ENCODE data around the gene KRTAP5-5. TPM values are rescaled to one million over a fixed set of nuclear protein-coding genes. Genes with fewer than 3 reads are reported as not detected.
A peak's percentile ranks its signal among the peaks of the same experiment; 100 is the strongest.
"Not testable (repeated sequence)": the region's sequence is repeated elsewhere in the genome, so short reads cannot be mapped to it uniquely, and the experiment has no call there.

Gene KRTAP5-5
- polyA plus RNA-seq, 4 donors: 0.65 TPM; not detected in 3

DNA sequence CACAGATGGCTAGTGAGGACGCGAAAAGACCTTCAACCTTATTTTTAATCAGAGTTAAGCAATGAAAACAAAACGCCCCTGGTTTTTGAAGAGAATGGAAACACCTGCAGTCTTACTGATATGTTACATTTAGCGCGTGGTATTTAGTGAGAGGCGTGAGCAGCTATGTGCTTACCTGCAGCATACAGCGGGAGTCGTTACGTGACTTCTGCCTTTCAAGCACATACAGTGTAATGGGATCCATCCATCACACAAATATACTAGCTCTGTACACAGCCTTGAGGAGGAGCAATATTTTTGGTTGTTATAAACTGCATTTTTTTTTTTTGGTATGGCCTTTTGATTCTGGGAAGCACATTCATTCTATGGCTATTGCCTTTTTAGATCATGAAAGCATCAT is 36.9 kb upstream of the KRTAP5-5 start:
- no peak overlapping the region for H3K27ac ChIP-seq (ENCODE audit: low read depth in 1 of 3, low read length in 2 of 3)
- no peak overlapping the region for H3K4me3 ChIP-seq (ENCODE audit: low read depth in 1 of 3, low read length in 3 of 3)
- 76 to 80% (median 77%) methylated on average over 9 of the region's 9 CpGs for WGBS, 3 donors
- FAIRE-seq (no peak), DNase-seq (no peak)
- H3K36me3 ChIP-seq (ENCODE audit: control insufficient read depth in 3 of 3, insufficient read depth in 2 of 3, low read depth in 1 of 3, low read length in 3 of 3): no peaks in the 10 kb centered on the region
- H3K27me3 ChIP-seq (ENCODE audit: control insufficient read depth in 3 of 3, insufficient read depth in 3 of 3, low read length in 3 of 3): peaks cover 0 to 4% (median 0%) of the 10 kb centered on the region in 3 donors
- peaks cover 0 to 5% (median 0%) of the 10 kb centered on the region in 3 donors for H3K4me1 ChIP-seq (ENCODE audit: control insufficient read depth in 3 of 3, insufficient read depth in 2 of 3, low read depth in 1 of 3, low read length in 2 of 3)
- H3K9me3 ChIP-seq (ENCODE audit: control insufficient read depth in 2 of 2, insufficient read depth in 1 of 2, low read depth in 1 of 2, low read length in 1 of 2): no peaks in the 10 kb centered on the region

DNA sequence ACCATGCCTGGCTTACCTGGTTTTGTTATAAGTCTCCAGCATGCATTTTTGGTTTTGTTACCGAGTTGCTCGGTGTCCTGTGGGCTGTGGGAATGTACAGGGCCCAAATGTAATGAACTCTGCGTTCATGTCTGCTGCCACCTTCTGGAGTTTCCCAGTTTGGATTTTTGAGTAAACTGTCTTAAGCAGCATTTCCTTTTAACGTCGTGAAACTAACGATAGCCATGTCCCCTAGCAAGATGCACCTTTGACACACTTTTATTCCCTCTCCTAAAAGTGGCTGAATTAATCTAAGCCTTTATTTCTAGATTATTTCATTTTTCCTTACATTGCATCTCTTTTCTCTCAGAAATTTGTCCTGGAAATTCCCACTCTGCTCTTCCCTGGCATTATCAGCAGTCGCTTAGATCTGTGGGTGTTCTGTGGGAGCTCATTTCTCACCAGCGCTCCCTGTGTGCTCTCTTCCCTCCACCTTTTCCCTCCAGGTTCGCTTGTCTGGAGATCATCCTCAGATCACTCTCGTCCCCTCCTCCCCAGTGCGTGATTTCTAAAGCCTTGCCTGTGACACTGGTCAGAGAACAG is 33.5 kb upstream of the KRTAP5-5 start:
- H3K27me3 ChIP-seq (ENCODE audit: control insufficient read depth in 3 of 3, insufficient read depth in 3 of 3, low read length in 3 of 3); H3K36me3 ChIP-seq (ENCODE audit: control insufficient read depth in 3 of 3, insufficient read depth in 2 of 3, low read depth in 1 of 3, low read length in 3 of 3); H3K4me3 ChIP-seq (ENCODE audit: low read depth in 1 of 3, low read length in 3 of 3); H3K9me3 ChIP-seq (ENCODE audit: control insufficient read depth in 2 of 2, insufficient read depth in 1 of 2, low read depth in 1 of 2, low read length in 1 of 2); H3K4me1 ChIP-seq (ENCODE audit: control insufficient read depth in 3 of 3, insufficient read depth in 2 of 3, low read depth in 1 of 3, low read length in 2 of 3); FAIRE-seq; DNase-seq; H3K27ac ChIP-seq (ENCODE audit: low read depth in 1 of 3, low read length in 2 of 3): not testable (repeated sequence)
- WGBS, 3 donors: 33 to 41% (median 37%) methylated on average over 11 of the region's 11 CpGs

DNA sequence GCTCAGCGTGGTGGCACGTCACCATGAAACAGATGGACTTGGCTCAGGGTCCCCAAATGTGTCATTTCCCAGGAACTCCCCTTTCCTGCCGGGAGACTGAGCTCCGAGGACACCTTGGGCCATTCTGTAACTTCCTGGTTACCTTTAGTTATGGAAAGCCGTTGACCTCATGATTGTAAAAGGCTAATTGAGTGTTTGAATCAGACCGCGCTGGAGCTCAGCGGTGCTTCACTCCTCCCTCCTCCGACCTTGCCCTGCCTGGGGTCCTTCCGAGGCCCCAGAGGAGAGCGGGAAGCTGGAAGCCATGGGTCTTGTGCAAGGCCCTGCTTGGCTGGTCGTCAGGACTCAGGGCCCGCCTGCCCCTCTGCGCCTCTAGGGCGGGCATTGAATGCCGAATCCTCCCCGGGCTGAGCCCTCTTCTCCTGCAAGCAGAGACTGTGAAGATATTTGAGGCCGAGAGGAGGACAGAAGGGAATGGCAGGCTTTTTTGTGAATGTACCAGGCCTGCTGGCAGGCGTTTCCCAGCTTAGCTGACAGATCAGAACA is 32.9 kb upstream of the KRTAP5-5 start:
- H3K9me3 ChIP-seq (ENCODE audit: control insufficient read depth in 2 of 2, insufficient read depth in 1 of 2, low read depth in 1 of 2, low read length in 1 of 2); H3K4me1 ChIP-seq (ENCODE audit: control insufficient read depth in 3 of 3, insufficient read depth in 2 of 3, low read depth in 1 of 3, low read length in 2 of 3); H3K27ac ChIP-seq (ENCODE audit: low read depth in 1 of 3, low read length in 2 of 3); H3K36me3 ChIP-seq (ENCODE audit: control insufficient read depth in 3 of 3, insufficient read depth in 2 of 3, low read depth in 1 of 3, low read length in 3 of 3); H3K27me3 ChIP-seq (ENCODE audit: control insufficient read depth in 3 of 3, insufficient read depth in 3 of 3, low read length in 3 of 3); FAIRE-seq; H3K4me3 ChIP-seq (ENCODE audit: low read depth in 1 of 3, low read length in 3 of 3): not testable (repeated sequence)
- DNase-seq: peak; percentile 66 to 68
- 32 to 53% (median 41%) methylated on average over 19 of the region's 19 CpGs for WGBS, 3 donors

DNA sequence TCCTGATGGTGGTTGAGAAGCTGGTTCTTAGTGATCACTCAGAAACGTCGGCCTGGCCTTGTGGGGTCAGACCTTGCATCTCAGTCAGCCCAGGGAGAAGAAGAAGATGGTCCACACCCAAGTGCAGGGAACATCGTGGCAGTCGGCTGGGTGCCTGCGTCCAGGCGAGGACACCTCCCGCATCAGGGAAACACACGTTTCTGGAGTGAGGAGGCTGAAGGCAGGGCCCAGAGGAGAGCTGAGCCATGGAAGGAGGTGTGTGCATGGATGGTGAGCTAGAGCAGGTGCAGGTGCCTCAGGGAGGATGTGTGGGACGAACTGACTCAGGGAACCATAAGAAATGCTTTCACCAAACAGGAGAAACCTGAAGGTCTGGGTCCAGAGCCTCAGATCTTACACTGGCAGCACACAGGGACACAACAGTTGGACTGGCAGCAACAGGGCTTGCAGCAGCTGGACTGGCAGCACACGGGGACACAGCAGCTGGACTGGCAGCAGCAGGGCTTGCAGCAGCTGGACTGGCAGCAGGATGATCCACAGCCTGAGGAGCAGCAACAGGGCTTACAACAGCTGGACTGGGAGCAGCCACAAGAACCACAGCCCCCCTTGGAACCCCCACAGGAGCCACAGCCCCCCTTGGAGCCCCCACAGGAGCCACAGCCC is 32.1 kb upstream of the KRTAP5-5 start:
- FAIRE-seq (no peak), DNase-seq (no peak)
- Histone ChIP-seq H3K9me3 (ENCODE audit: control insufficient read depth in 2 of 2, insufficient read depth in 1 of 2, low read depth in 1 of 2, low read length in 1 of 2) (no peaks in the 10 kb centered on the region), H3K4me1 (ENCODE audit: control insufficient read depth in 3 of 3, insufficient read depth in 2 of 3, low read depth in 1 of 3, low read length in 2 of 3) (peaks cover 0 to 9% (median 0%) of the 10 kb centered on the region in 3 donors), H3K36me3 (ENCODE audit: control insufficient read depth in 3 of 3, insufficient read depth in 2 of 3, low read depth in 1 of 3, low read length in 3 of 3) (no peaks in the 10 kb centered on the region), H3K27me3 (ENCODE audit: control insufficient read depth in 3 of 3, insufficient read depth in 3 of 3, low read length in 3 of 3) (peaks cover 0 to 6% (median 0%) of the 10 kb centered on the region in 3 donors), H3K27ac (ENCODE audit: low read depth in 1 of 3, low read length in 2 of 3) (no peak overlapping the region), H3K4me3 (ENCODE audit: low read depth in 1 of 3, low read length in 3 of 3) (no peak overlapping the region)
- WGBS, 3 donors: 74 to 80% (median 74%) methylated on average over 10 of the region's 10 CpGs

DNA sequence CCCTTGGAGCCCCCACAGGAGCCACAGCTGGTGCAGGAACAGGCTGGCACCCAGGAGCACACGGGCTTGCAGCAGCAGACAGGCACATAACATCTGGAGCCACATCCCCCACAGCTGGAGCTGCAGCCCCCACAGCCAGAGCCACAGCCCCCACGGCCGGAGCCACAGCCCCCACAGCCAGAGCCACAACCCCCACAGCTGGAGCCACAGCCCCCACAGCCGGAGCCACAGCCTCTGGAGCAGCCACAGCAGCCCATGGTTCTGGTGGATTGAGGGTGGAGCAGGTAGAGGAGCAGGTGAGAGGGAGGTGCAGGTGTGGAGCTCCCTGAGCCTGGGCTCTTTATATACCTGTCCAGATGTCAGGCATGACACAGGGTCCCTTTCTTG is 31.6 kb upstream of the KRTAP5-5 start, which contains the start of gene KRTAP5-2:
KRTAP5-2 (minus strand) TSS at position 301 of the 387 bp plus-strand sequence; CDS start at position 257, 44 bp downstream.
- Histone ChIP-seq H3K27ac (ENCODE audit: low read depth in 1 of 3, low read length in 2 of 3) (no peak within 1 kb of the TSS), H3K9me3 (ENCODE audit: control insufficient read depth in 2 of 2, insufficient read depth in 1 of 2, low read depth in 1 of 2, low read length in 1 of 2) (no peaks in the 10 kb centered on the region), H3K27me3 (ENCODE audit: control insufficient read depth in 3 of 3, insufficient read depth in 3 of 3, low read length in 3 of 3) (peaks cover 0 to 6% (median 0%) of the 10 kb centered on the region in 3 donors), H3K36me3 (ENCODE audit: control insufficient read depth in 3 of 3, insufficient read depth in 2 of 3, low read depth in 1 of 3, low read length in 3 of 3) (no peaks in the 10 kb centered on the region), H3K4me1 (ENCODE audit: control insufficient read depth in 3 of 3, insufficient read depth in 2 of 3, low read depth in 1 of 3, low read length in 2 of 3) (peaks cover 0 to 9% (median 0%) of the 10 kb centered on the region in 3 donors), H3K4me3 (ENCODE audit: low read depth in 1 of 3, low read length in 3 of 3) (no peak within 1 kb of the TSS)
- FAIRE-seq: no peak
- no peak for DNase-seq
- WGBS, 3 donors: 51 to 68% (median 61%) methylated on average over 4 of the region's 4 CpGs

DNA sequence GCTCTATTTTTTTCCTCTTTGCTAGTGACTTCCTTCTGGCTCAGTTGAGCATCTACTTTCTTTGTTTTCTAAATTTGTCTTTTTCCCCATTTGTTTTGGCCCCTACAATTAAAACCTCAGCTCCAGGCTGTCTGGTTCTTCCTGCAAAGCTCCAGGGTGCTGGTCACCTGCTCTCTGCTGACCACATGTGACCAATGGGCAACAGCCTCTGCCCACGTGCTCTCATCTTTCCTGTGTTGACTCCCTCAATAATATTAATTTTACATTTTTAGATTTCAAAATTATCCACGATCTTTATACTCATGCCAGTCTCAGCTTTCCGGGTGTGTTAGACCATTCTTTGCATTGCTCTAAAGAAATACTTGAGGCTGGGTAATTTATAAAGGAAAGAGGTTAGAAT is 31.2 kb upstream of the KRTAP5-5 start:
- 85 to 88% (median 86%) methylated on average over 3 of the region's 3 CpGs for WGBS, 3 donors
- not testable (repeated sequence) for H3K36me3 ChIP-seq (ENCODE audit: control insufficient read depth in 3 of 3, insufficient read depth in 2 of 3, low read depth in 1 of 3, low read length in 3 of 3); H3K4me3 ChIP-seq (ENCODE audit: low read depth in 1 of 3, low read length in 3 of 3); H3K9me3 ChIP-seq (ENCODE audit: control insufficient read depth in 2 of 2, insufficient read depth in 1 of 2, low read depth in 1 of 2, low read length in 1 of 2); FAIRE-seq; H3K27me3 ChIP-seq (ENCODE audit: control insufficient read depth in 3 of 3, insufficient read depth in 3 of 3, low read length in 3 of 3); DNase-seq; H3K4me1 ChIP-seq (ENCODE audit: control insufficient read depth in 3 of 3, insufficient read depth in 2 of 3, low read depth in 1 of 3, low read length in 2 of 3); H3K27ac ChIP-seq (ENCODE audit: low read depth in 1 of 3, low read length in 2 of 3)

DNA sequence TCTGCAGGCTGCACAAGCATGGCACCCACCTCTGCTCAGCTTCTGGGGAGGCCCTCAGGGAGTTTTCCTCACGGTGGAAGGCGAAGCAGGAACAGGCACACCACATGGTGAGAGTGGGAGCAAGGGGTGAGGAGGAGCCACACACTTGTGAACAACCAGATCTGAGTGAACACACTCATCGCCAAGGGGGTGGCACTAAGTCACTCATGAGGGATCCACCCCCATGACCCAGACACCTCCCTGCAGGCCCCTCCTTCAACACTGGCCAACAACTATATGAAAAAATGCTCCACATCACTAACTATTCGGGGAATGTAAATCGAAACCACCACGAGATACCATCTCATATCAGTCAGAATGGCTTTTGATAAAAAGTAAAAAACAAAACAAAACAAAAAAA is 30.8 kb upstream of the KRTAP5-5 start:
- no peak for FAIRE-seq
- whole genome bisulfite sequencing, 3 donors: 69 to 71% (median 70%) methylated on average over 6 of the region's 6 CpGs
- no peak for DNase-seq

DNA sequence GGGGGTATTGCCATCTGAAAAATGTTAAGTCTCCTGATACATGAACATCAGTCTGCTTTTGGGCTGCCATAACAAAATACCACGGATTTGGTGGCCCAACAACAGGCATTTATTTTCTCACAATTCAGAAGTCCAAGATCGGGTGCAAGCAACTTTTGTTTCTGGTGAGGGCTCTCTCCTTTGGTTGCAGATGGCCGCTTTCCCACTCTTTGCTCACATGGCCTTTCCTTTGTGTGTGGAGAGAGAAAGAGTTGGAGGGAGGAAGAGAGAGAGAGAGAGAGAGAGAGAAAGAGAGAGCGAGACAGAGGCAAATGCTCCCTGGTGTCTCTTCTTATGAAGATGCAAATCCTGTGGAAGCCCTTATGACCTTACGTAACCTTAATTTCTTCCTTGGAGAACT is 28.9 kb upstream of the KRTAP5-5 start:
- FAIRE-seq (no peak), DNase-seq (no peak)
- no peak overlapping the region for H3K4me3 ChIP-seq (ENCODE audit: low read depth in 1 of 3, low read length in 3 of 3)
- H3K27me3 ChIP-seq (ENCODE audit: control insufficient read depth in 3 of 3, insufficient read depth in 3 of 3, low read length in 3 of 3): peaks cover 0 to 1% (median 0%) of the 10 kb centered on the region in 3 donors
- no peak overlapping the region for H3K27ac ChIP-seq (ENCODE audit: low read depth in 1 of 3, low read length in 2 of 3)
- 80 to 91% (median 80%) methylated on average over 5 of the region's 5 CpGs for WGBS, 3 donors
- no peaks in the 10 kb centered on the region for H3K9me3 ChIP-seq (ENCODE audit: control insufficient read depth in 2 of 2, insufficient read depth in 1 of 2, low read depth in 1 of 2, low read length in 1 of 2)
- H3K4me1 ChIP-seq (ENCODE audit: control insufficient read depth in 3 of 3, insufficient read depth in 2 of 3, low read depth in 1 of 3, low read length in 2 of 3): peaks cover 0 to 9% (median 0%) of the 10 kb centered on the region in 3 donors
- no peaks in the 10 kb centered on the region for H3K36me3 ChIP-seq (ENCODE audit: control insufficient read depth in 3 of 3, insufficient read depth in 2 of 3, low read depth in 1 of 3, low read length in 3 of 3)

More for the DNA sequence above, 30.8 kb upstream of the KRTAP5-5 start:
- Histone ChIP-seq H3K4me1 (ENCODE audit: control insufficient read depth in 3 of 3, insufficient read depth in 2 of 3, low read depth in 1 of 3, low read length in 2 of 3) (peaks cover 0 to 9% (median 0%) of the 10 kb centered on the region in 3 donors), H3K27me3 (ENCODE audit: control insufficient read depth in 3 of 3, insufficient read depth in 3 of 3, low read length in 3 of 3) (peaks cover 0 to 1% (median 0%) of the 10 kb centered on the region in 3 donors), H3K27ac (ENCODE audit: low read depth in 1 of 3, low read length in 2 of 3) (no peak overlapping the region), H3K4me3 (ENCODE audit: low read depth in 1 of 3, low read length in 3 of 3) (no peak overlapping the region), H3K36me3 (ENCODE audit: control insufficient read depth in 3 of 3, insufficient read depth in 2 of 3, low read depth in 1 of 3, low read length in 3 of 3) (no peaks in the 10 kb centered on the region), H3K9me3 (ENCODE audit: control insufficient read depth in 2 of 2, insufficient read depth in 1 of 2, low read depth in 1 of 2, low read length in 1 of 2) (no peaks in the 10 kb centered on the region)
